ENCODE data around the gene INSIG1. TPM values are rescaled to one million over a fixed set of nuclear protein-coding genes. Genes with fewer than 3 reads are reported as not detected.

INSIG1 gene
- total and polyA plus RNA-seq, 2 experiments from 2014 or later, result 70.3 to 131 TPM

GRCh38 chr7:155287284-155287935 is 10.3 kb upstream of the INSIG1 start:
- Histone ChIP-seq H2AFZ (no peak overlapping the region), H4K20me1 (replicated peaks; ENCODE audit: insufficient read depth) (no peaks in the 10 kb centered on the region), H3K79me2 (replicated peaks; ENCODE audit: insufficient read depth) (no peaks in the 10 kb centered on the region), H3F3A (replicated peaks; ENCODE audit: low read depth) (no peaks in the 10 kb centered on the region), H3K4me2 (no peak overlapping the region), H3K36me3 (ENCODE audit: insufficient read depth) (no peaks in the 10 kb centered on the region), H3K4me1 (ENCODE audit: insufficient read depth) (no peaks in the 10 kb centered on the region), H3K27me3 (ENCODE audit: insufficient read depth) (no peaks in the 10 kb centered on the region), H3K4me3 (no peak overlapping the region), H3K27ac (ENCODE audit: low read depth) (no peak overlapping the region), H3K9me2 (ENCODE audit: insufficient read depth) (no peaks in the 10 kb centered on the region)
- TF ChIP-seq ZNF114 (CRISPR knock-in tag; IDR thresholded peaks at IDR 0.05), result no peak
- TF ChIP-seq NANOG (IDR thresholded peaks at IDR 0.05; ENCODE audit: borderline replicate concordance), result no peak
- no peak for TF ChIP-seq REST (IDR thresholded peaks at IDR 0.05; ENCODE audit: unreplicated experiment)
- no peak for TF ChIP-seq STAT1 (IDR thresholded peaks at IDR 0.05; ENCODE audit: unreplicated experiment)
- TF ChIP-seq CTCF (conservative IDR thresholded peaks at IDR 0.05; ENCODE audit: low read depth in 2 of 2), result no peak
- no peak for TF ChIP-seq ETS1 (IDR thresholded peaks at IDR 0.05)
- no peak for TF ChIP-seq ZNF331 (CRISPR knock-in tag; IDR thresholded peaks at IDR 0.05; ENCODE audit: low read depth)
- TF ChIP-seq CREB1 (CRISPR knock-in tag; IDR thresholded peaks at IDR 0.05; ENCODE audit: low read depth), result no peak
- TF ChIP-seq ZNF462 (CRISPR knock-in tag; IDR thresholded peaks at IDR 0.05), result no peak
- no peak for TF ChIP-seq POLR2AphosphoS5 (IDR thresholded peaks at IDR 0.05; ENCODE audit: low read depth)
- TF ChIP-seq JUNB (IDR thresholded peaks at IDR 0.05; ENCODE audit: unreplicated experiment), result no peak
- TF ChIP-seq EZH2 (IDR thresholded peaks at IDR 0.05; ENCODE audit: low read depth, unreplicated experiment), result no peak
- TF ChIP-seq EZH2phosphoT487 (IDR thresholded peaks at IDR 0.05; ENCODE audit: unreplicated experiment), result no peak
- H3K9me3 Mint-ChIP-seq, result peaks cover 3% of the 10 kb centered on the region; the same call in 2 of the 3 replicates
- H3K4me1 Mint-ChIP-seq, result no peaks in the 10 kb centered on the region
- H3K36me3 Mint-ChIP-seq (ENCODE audit: low read depth), result no peaks in the 10 kb centered on the region
- H3K4me3 Mint-ChIP-seq, result no peak overlapping the region
- ATAC-seq, result no peak
- peaks cover 6% of the 10 kb centered on the region for H3K27me3 Mint-ChIP-seq (ENCODE audit: insufficient read depth, low read depth, poor library complexity)
- DNase-seq (ENCODE audit: low spot score), result no peak
- no peak overlapping the region for H3K27ac Mint-ChIP-seq

Data from GM23338 (cell line).